Measurements from ENCODE around the gene PLEKHG5. TPM values are rescaled to one million over a fixed set of nuclear protein-coding genes. Genes with fewer than 3 reads are reported as not detected.

The PLEKHG5 gene
- total RNA-seq, 1 donor from 2014 or later = 9.5 TPM

DNA sequence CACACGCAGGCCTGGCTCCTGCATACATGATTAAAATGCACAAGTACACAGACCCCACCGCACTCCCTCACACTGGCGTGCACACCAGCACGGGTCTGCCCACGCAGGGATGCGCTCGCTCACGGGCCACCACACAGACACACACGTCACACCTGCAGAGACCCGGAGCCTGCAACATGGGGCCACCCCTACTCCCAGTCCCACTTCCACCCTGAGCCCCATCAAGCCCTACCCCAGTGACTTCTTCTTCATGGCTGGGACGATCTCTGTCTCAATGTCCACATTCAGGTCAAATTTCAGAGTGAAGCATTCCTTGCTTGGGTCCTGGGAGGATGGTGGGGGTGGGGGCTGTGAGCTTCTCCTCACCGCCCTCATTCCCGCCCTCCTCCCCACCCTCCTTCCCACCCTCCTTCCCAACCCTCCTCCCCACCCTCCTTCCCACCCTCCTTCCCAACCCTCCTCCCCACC is 16.6 kb downstream of the PLEKHG5 start:
- H3K9me3 ChIP-seq = no peaks in the 10 kb centered on the region
- H3K27me3 ChIP-seq (ENCODE audit: low read depth) = no peaks in the 10 kb centered on the region
- TF ChIP-seq, protein P1, sequence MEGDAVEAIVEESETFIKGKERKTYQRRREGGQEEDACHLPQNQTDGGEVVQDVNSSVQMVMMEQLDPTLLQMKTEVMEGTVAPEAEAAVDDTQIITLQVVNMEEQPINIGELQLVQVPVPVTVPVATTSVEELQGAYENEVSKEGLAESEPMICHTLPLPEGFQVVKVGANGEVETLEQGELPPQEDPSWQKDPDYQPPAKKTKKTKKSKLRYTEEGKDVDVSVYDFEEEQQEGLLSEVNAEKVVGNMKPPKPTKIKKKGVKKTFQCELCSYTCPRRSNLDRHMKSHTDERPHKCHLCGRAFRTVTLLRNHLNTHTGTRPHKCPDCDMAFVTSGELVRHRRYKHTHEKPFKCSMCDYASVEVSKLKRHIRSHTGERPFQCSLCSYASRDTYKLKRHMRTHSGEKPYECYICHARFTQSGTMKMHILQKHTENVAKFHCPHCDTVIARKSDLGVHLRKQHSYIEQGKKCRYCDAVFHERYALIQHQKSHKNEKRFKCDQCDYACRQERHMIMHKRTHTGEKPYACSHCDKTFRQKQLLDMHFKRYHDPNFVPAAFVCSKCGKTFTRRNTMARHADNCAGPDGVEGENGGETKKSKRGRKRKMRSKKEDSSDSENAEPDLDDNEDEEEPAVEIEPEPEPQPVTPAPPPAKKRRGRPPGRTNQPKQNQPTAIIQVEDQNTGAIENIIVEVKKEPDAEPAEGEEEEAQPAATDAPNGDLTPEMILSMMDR (IDR thresholded peaks at IDR 0.05) = no peak
- H3K27ac ChIP-seq = no peak overlapping the region
- intact Hi-C loops (cut with DNase I) = no loop called here
- no peak overlapping the region for H3K4me3 ChIP-seq
- DNase-seq (peak; percentile 43), ATAC-seq (no peak)
- peaks cover 8% of the 10 kb centered on the region for H3K36me3 ChIP-seq
- peaks cover 7% of the 10 kb centered on the region for H3K4me1 ChIP-seq

DNA sequence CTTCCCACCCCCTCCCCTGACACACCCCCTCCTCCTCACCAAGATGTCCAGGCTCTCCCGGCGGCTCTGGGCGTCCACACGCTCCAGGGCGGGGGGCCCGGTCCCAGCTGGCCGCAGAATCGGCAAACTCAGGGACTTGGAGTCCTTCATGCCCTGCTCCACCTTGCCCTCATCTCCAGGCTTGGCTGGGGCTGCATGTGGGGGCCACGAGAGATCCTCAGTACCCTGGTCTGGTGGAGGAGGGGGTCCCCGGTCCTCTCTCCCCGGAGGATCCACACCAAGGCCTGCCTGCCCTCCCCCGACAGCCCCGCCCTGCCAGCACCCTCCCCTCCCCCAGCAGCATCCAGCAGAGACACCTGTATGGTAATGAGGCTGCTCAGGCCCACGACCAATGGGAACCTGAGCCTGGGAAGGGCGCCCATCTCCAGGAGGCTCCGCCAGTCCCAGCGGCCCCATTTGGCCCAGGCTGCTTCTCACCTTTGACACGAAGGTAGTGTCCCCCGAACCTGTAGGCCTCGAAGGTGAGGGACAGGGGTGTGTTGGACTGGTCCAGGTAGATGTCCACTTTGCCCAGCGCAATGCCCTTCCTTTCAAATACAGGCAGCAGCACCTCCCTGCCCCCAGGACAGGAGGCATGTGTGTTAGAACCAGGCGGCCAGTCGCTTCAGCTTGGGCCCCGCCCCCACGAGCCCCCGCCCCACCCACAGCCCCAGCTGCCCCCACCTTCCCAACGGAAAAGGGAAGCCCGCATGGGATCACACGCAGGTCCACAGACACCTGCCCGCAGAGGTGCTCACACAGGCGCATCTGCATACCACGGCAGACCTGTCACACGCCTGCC is 17.3 kb downstream of the PLEKHG5 start:
- no peak overlapping the region for H3K27ac ChIP-seq
- no peaks in the 10 kb centered on the region for H3K27me3 ChIP-seq (ENCODE audit: low read depth)
- TF ChIP-seq, protein P1 (IDR thresholded peaks at IDR 0.05) = no peak
- peaks cover 13% of the 10 kb centered on the region for H3K36me3 ChIP-seq
- peaks cover 7% of the 10 kb centered on the region for H3K4me1 ChIP-seq
- DNase-seq = peak; percentile 44
- no peak for ATAC-seq
- intact Hi-C loops (cut with DNase I) = no loop called here
- no peaks in the 10 kb centered on the region for H3K9me3 ChIP-seq
- no peak overlapping the region for H3K4me3 ChIP-seq

DNA sequence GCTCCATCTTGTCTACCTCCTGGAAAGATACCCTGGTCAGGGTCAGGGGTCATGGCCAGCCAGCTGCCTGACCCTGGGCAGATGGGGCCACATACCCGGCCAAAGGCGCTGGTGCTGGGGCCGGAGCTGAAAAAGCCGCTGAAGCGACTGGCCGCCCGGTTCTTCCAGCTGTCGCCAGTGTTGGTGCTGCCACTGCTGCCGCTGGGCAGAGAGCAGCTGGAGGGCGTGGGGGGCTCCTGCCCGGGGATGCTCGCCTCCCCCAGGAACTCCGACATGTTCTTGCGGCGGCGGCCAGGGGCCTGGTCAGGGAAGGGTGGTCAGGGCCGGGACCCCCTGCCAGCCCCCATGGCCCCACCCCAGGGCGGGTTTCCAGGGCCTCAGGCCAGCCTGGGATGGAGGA is 18.3 kb downstream of the PLEKHG5 start:
- ATAC-seq (no peak), DNase-seq (no peak)
- peaks cover 15% of the 10 kb centered on the region for H3K36me3 ChIP-seq
- H3K4me3 ChIP-seq = no peak overlapping the region
- intact Hi-C loops (cut with DNase I) = no loop called here
- H3K27ac ChIP-seq = no peak overlapping the region
- H3K27me3 ChIP-seq (ENCODE audit: low read depth) = no peaks in the 10 kb centered on the region
- TF ChIP-seq, protein P1 (IDR thresholded peaks at IDR 0.05) = no peak
- peaks cover 7% of the 10 kb centered on the region for H3K4me1 ChIP-seq
- no peaks in the 10 kb centered on the region for H3K9me3 ChIP-seq

DNA sequence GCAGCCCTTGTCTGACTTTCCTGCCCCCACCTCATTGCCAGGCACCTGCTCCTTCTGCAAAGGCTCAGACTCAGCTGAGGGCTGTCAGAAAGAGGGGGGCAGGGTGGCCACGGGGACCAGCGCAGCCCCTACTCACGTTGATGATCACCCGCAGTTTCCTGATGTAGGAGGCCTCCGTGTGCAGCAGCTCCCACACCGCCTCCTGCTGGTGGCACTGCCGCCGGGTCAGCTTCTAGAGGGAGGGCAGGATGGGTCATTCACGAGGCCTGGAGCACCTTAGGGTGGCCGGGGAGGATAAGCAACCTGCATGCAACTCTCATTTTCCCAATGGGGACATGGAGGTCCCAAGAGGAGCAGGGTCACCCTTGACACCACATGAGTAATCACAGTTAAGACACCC is 19.1 kb downstream of the PLEKHG5 start:
- Histone ChIP-seq H3K9me3 (no peaks in the 10 kb centered on the region), H3K4me1 (peaks cover 7% of the 10 kb centered on the region), H3K27me3 (ENCODE audit: low read depth) (no peaks in the 10 kb centered on the region), H3K27ac (peak overlapping the region; percentile 58), H3K36me3 (peaks cover 15% of the 10 kb centered on the region), H3K4me3 (no peak overlapping the region)
- ATAC-seq = peak in 1 of 2 donors; percentile 3
- TF ChIP-seq, protein P1 (IDR thresholded peaks at IDR 0.05) = peak; percentile 14
- no peak for DNase-seq
- intact Hi-C loops (cut with DNase I) = no loop called here

DNA sequence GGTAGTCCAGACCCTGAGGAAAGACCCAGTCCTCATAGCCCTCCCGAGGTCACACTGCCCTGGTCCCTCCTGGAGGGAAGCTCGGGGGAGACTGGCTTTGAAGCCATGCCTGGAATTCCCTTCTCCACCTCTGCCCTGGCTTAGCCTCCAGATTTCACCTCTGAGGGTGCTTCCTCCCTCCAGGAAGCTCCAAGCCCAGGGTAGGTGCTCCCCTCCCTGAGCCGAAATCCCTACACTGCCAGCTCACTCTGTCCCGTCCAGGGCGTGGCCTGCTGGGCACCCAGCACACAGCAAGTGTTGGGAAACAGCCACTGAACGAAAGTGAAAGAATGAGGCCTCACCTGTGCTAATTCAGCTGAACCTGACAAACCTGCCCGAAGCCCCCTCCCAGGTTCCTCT is 19.5 kb downstream of the PLEKHG5 start:
- Histone ChIP-seq H3K27me3 (ENCODE audit: low read depth) (no peaks in the 10 kb centered on the region), H3K4me1 (peaks cover 7% of the 10 kb centered on the region), H3K36me3 (peaks cover 15% of the 10 kb centered on the region), H3K27ac (peak overlapping the region; percentile 58), H3K9me3 (no peaks in the 10 kb centered on the region), H3K4me3 (no peak overlapping the region)
- DNase-seq = peak; percentile 85
- TF ChIP-seq, protein P1 (IDR thresholded peaks at IDR 0.05) = no peak
- intact Hi-C loops (cut with DNase I) = no loop called here
- ATAC-seq = peak; percentile 81 to 87
